Ishikawa (cell line): ENCODE measurements around the gene FAM168A.

Experiments
- CEBPB ChIP-seq: IDR thresholded peaks from 2 replicates; pipeline ENCODE4 v1.6.1; 2012
- CREB1 ChIP-seq: IDR thresholded peaks from 2 replicates; pipeline ENCODE4 v1.6.1; 2012; ENCODE audit warnings: low read depth
- EGR1 ChIP-seq: IDR thresholded peaks from 2 replicates; pipeline ENCODE4 v1.6.1; 2012
- EP300 ChIP-seq: IDR thresholded peaks from 2 replicates; pipeline ENCODE4 v1.6.1; 2012; ENCODE audit warnings: borderline replicate concordance
- FOXM1 ChIP-seq: IDR thresholded peaks from 2 replicates; pipeline ENCODE4 v1.6.1; 2012; ENCODE audit warnings: low read depth, borderline replicate concordance
- NFIC ChIP-seq: IDR thresholded peaks from 2 replicates; pipeline ENCODE4 v1.6.1; 2012
- RAD21 ChIP-seq: IDR thresholded peaks from 2 replicates; pipeline ENCODE4 v1.6.1; 2012; ENCODE audit warnings: low read depth
- TAF1 ChIP-seq: IDR thresholded peaks from 2 replicates; pipeline ENCODE4 v1.6.1; 2012; ENCODE audit warnings: low read depth, mild to moderate bottlenecking
- TCF12 ChIP-seq: IDR thresholded peaks from 2 replicates; pipeline ENCODE4 v1.6.1; 2012; ENCODE audit warnings: low read depth
- TEAD4 ChIP-seq: IDR thresholded peaks from 2 replicates; pipeline ENCODE4 v1.6.1; 2012
- USF1 ChIP-seq: IDR thresholded peaks from 2 replicates; pipeline ENCODE4 v1.6.1; 2012
- YY1 ChIP-seq: IDR thresholded peaks from 2 replicates; pipeline ENCODE4 v1.6.1; 2012; ENCODE audit warnings: low read depth
- ZBTB7A ChIP-seq: IDR thresholded peaks from 2 replicates; pipeline ENCODE4 v1.6.1; 2012; ENCODE audit warnings: low read depth
- TF ChIP-seq, protein P1 (sequence below): IDR thresholded peaks from 2 replicates; pipeline ENCODE4 v1.6.1; 2012; ENCODE audit warnings: low read depth, mild to moderate bottlenecking
- TF ChIP-seq, protein P2 (sequence below): IDR thresholded peaks from 2 replicates; pipeline ENCODE4 v1.6.1; 2012

FAM168A gene

DNA sequence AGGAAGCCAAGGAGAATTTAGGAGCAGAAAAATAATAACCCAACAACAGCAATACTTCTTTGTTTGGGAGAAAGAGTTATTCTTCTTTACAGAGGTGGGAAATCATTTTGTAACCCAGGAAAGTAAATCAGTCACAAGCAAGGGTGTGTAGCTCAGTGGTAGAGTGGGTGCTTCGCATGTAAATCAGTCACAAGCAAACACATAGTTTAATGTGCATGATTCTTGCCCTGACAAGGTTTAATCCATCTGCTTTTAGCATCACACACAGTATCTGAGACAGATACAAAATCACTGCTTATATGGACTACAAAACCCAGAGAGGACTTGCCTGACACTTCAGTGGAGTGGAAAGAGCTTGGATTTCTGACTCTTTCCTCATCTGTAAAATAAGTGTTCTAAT, 139.7 kb downstream of the FAM168A start:
- TF ChIP-seq YY1 (no peak), USF1 (no peak), CREB1 (no peak), EP300 (no peak), EGR1 (no peak), CEBPB (no peak), TCF12 (no peak), NFIC (no peak), TAF1 (no peak), RAD21 (no peak), FOXM1 (no peak), TEAD4 (no peak)
- TF ChIP-seq, protein P1, sequence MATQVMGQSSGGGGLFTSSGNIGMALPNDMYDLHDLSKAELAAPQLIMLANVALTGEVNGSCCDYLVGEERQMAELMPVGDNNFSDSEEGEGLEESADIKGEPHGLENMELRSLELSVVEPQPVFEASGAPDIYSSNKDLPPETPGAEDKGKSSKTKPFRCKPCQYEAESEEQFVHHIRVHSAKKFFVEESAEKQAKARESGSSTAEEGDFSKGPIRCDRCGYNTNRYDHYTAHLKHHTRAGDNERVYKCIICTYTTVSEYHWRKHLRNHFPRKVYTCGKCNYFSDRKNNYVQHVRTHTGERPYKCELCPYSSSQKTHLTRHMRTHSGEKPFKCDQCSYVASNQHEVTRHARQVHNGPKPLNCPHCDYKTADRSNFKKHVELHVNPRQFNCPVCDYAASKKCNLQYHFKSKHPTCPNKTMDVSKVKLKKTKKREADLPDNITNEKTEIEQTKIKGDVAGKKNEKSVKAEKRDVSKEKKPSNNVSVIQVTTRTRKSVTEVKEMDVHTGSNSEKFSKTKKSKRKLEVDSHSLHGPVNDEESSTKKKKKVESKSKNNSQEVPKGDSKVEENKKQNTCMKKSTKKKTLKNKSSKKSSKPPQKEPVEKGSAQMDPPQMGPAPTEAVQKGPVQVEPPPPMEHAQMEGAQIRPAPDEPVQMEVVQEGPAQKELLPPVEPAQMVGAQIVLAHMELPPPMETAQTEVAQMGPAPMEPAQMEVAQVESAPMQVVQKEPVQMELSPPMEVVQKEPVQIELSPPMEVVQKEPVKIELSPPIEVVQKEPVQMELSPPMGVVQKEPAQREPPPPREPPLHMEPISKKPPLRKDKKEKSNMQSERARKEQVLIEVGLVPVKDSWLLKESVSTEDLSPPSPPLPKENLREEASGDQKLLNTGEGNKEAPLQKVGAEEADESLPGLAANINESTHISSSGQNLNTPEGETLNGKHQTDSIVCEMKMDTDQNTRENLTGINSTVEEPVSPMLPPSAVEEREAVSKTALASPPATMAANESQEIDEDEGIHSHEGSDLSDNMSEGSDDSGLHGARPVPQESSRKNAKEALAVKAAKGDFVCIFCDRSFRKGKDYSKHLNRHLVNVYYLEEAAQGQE = no peak

GRCh38 chr11:73454987-73455386, 142.9 kb downstream of the FAM168A start:
- TF ChIP-seq, protein P2, sequence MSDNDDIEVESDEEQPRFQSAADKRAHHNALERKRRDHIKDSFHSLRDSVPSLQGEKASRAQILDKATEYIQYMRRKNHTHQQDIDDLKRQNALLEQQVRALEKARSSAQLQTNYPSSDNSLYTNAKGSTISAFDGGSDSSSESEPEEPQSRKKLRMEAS = no peak
- no peak for TF ChIP-seq YY1
- TF ChIP-seq NFIC = no peak
- no peak for TF ChIP-seq CREB1
- no peak for TF ChIP-seq TEAD4
- TF ChIP-seq, protein P1 = no peak
- no peak for TF ChIP-seq USF1
- TF ChIP-seq EGR1 = no peak
- TF ChIP-seq TAF1 = no peak

- peak; percentile 83 for TF ChIP-seq CEBPB
- no peak for TF ChIP-seq NFIC
- no peak for TF ChIP-seq EGR1
- no peak for TF ChIP-seq CREB1
- no peak for TF ChIP-seq TCF12
Measured at GRCh38 chr11:73453562-73453961, 144.3 kb downstream of the FAM168A start.

GRCh38 chr11:73452726-73453125, 145.2 kb downstream of the FAM168A start:
- no peak for TF ChIP-seq TEAD4
- no peak for TF ChIP-seq EGR1
- TF ChIP-seq NFIC = no peak
- no peak for TF ChIP-seq CEBPB
- no peak for TF ChIP-seq USF1

DNA sequence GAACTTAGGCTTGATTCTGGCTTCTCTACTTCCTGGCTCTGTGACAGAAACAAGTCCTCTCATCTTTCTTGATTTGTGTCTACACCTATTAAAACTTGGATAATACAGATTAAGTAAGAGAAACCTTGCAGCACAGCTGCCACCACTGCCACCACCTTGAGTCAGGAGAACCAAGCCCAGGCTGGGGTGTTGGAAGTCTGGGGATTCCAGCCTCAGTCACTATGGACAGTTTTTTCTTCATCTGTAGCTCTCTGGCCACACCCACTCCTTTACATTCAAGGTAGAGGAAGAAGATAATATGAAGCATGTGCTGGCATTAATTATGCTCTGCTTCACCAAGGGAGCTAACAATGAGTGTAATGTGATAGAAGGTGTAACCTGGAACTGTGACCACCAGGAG, 146.0 kb downstream of the FAM168A start:
- TF ChIP-seq, protein P1 = no peak
- TF ChIP-seq TEAD4 (no peak), CREB1 (no peak), RAD21 (no peak), TAF1 (no peak), CEBPB (no peak), ZBTB7A (no peak)
